HFFc6 (cell line): ENCODE measurements around the gene POLR3G. TPM values are rescaled to one million over a fixed set of nuclear protein-coding genes. Genes with fewer than 3 reads are reported as not detected.

Experiments
- DNase-seq: peaks from one replicate; pipeline ENCODE4 v3.0.0-alpha.2; 2018
- H3K27ac Mint-ChIP-seq: 2 replicates; pipeline ENCODE4 v1.8.0; 2020; ENCODE audit warnings: mild to moderate bottlenecking, mixed read lengths
- H3K27me3 Mint-ChIP-seq: 2 replicates; pipeline ENCODE4 v1.8.0; 2021; ENCODE audit warnings: mild to moderate bottlenecking, moderate library complexity, mixed read lengths; ENCODE audit not compliant: insufficient read depth
- H3K36me3 Mint-ChIP-seq: 2 replicates; pipeline ENCODE4 v1.8.0; 2021; ENCODE audit warnings: low read depth, mixed read lengths
- H3K4me1 Mint-ChIP-seq: 2 replicates; pipeline ENCODE4 v1.8.0; 2020; ENCODE audit warnings: low read depth, mixed read lengths
- H3K4me3 Mint-ChIP-seq: 2 replicates; pipeline ENCODE4 v1.8.0; 2020; ENCODE audit warnings: mild to moderate bottlenecking, moderate library complexity, mixed read lengths
- H3K9me3 Mint-ChIP-seq: 2 replicates; pipeline ENCODE4 v1.8.0; 2020; ENCODE audit warnings: mild to moderate bottlenecking, mixed read lengths
- total RNA-seq, 6 experiments: library from RNA; stranded (reverse); fragmentation: NEBNext Ultra II Directional; extraction: Animal tissue kit (Norgen Biotek cat#: 25700); gene quantifications; 2 replicates in 1 of 6; 3 replicates in 5 of 6; pipeline ENCODE4 v1.2.3, GENCODE V29; 2021
- TF ChIP-seq, protein P1 (sequence below): fragments of 200-600 bp; sonication (generic); IDR thresholded peaks from 2 replicates; pipeline ENCODE4 v1.5.0; 2021; ENCODE audit warnings: antibody characterized with exemption, mild to moderate bottlenecking

Gene POLR3G
- total RNA-seq, 6 experiments from 2014 or later: 6.7 to 17.0 (median 15.3) TPM

DNA sequence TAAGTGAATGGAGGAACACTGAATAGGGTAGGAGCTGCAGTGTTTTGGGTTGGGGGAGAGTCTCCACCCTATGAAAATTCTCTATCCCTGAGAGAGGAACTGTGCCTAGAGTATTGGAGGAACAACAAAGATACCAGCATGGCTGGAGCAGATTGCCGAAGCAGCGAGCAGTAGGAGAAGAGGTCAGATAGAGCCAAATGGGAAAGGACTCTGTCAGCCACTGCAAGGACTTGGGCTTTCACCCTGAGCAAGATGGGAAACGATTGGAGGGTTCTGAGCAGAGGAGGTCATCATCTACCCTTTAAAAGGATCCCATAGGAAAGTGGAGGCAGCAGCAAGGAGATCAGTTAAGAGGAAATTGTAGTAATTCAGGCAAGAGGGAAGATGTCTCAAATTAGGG is 59.1 kb downstream of the POLR3G start:
- Mint-ChIP-seq H3K4me1 (no peaks in the 10 kb centered on the region), H3K4me3 (no peak overlapping the region), H3K9me3 (no peaks in the 10 kb centered on the region), H3K27ac (no peak overlapping the region), H3K27me3 (peaks cover 11% of the 10 kb centered on the region), H3K36me3 (no peaks in the 10 kb centered on the region)
- TF ChIP-seq, protein P1, sequence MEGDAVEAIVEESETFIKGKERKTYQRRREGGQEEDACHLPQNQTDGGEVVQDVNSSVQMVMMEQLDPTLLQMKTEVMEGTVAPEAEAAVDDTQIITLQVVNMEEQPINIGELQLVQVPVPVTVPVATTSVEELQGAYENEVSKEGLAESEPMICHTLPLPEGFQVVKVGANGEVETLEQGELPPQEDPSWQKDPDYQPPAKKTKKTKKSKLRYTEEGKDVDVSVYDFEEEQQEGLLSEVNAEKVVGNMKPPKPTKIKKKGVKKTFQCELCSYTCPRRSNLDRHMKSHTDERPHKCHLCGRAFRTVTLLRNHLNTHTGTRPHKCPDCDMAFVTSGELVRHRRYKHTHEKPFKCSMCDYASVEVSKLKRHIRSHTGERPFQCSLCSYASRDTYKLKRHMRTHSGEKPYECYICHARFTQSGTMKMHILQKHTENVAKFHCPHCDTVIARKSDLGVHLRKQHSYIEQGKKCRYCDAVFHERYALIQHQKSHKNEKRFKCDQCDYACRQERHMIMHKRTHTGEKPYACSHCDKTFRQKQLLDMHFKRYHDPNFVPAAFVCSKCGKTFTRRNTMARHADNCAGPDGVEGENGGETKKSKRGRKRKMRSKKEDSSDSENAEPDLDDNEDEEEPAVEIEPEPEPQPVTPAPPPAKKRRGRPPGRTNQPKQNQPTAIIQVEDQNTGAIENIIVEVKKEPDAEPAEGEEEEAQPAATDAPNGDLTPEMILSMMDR: no peak
- DNase-seq: no peak

DNA sequence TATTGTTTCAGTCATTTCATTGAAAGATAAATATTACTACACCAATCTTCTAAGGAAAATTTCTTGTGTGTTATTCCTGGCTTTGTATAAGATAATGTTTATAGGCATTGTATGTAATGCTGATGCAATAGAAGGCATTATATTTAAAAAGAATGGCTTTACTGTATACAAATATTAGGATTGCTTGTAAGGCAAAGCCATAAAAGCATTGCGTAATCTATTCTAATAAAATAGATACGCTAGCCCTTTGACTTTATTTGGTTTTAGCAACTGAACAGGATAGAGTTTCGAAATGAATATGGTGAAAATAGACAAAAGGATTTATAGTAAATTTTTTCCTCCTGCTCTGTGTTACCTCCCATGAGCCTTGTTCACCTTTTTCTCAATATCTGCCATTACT is 60.3 kb downstream of the POLR3G start:
- H3K27me3 Mint-ChIP-seq: peaks cover 11% of the 10 kb centered on the region
- TF ChIP-seq, protein P1: no peak
- no peak overlapping the region for H3K4me3 Mint-ChIP-seq
- H3K36me3 Mint-ChIP-seq: no peaks in the 10 kb centered on the region
- H3K4me1 Mint-ChIP-seq: no peaks in the 10 kb centered on the region
- no peaks in the 10 kb centered on the region for H3K9me3 Mint-ChIP-seq
- H3K27ac Mint-ChIP-seq: no peak overlapping the region
- DNase-seq: no peak

DNA sequence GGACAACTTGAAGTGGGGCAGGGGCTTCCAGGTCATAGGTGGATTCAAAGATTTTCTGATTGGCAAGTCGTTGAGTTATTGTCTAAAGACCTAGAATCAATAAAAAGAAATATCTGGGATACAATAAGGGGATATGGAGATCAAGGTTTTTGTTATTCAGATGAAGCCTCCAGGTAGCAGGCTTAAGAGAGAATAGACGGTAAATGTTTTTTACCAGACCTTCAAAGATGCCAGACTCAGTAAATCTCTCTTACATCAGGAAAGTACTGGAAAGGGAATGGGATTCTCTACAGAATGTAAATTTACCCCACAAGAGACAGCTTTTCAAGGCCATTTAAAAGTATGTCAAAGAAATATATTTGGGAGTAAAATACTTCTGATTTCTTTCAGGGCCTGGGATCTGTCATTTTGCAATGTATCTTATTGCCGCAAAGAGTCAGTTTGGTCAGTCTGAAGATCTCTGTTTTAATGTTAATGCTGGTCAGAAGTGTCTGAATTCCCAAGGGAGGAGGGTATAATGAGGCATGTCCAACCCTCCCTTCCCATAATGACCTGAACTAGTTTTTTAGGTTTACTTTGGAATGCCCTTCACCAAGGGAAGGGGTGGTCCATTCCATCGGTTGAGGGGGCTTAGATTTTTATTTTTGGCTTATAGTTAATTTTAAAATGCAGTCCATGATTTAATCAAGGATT is 68.3 kb downstream of the POLR3G start:
- H3K27me3 Mint-ChIP-seq: peaks cover 5% of the 10 kb centered on the region
- H3K36me3 Mint-ChIP-seq: no peaks in the 10 kb centered on the region
- H3K4me1 Mint-ChIP-seq: peaks cover 3% of the 10 kb centered on the region
- TF ChIP-seq, protein P1: no peak
- H3K4me3 Mint-ChIP-seq: no peak overlapping the region
- DNase-seq: no peak
- H3K9me3 Mint-ChIP-seq: no peaks in the 10 kb centered on the region
- H3K27ac Mint-ChIP-seq: no peak overlapping the region

DNA sequence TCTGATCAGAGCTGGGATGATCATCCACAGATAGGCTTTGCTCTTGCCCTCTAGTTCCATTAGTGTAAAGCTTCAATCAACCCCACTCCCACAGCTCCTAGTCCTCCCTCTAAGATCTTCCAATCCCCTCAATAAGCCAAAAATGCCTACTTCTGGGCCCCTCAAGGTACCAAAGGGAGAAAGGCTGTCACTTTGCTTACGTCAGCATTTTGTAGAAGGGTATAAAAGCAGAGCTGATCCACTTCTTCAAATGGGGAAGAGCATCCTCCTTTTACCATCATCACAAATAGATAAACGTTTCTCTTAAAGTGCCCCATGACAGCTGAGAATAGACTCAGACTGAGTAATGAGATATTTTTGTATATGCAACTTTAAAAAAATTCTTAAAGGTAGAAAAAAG is 70.8 kb downstream of the POLR3G start:
- DNase-seq: no peak
- Mint-ChIP-seq H3K9me3 (no peaks in the 10 kb centered on the region), H3K4me1 (peaks cover 6% of the 10 kb centered on the region), H3K36me3 (no peaks in the 10 kb centered on the region), H3K27ac (no peak overlapping the region), H3K27me3 (peaks cover 7% of the 10 kb centered on the region), H3K4me3 (no peak overlapping the region)
- TF ChIP-seq, protein P1: no peak

DNA sequence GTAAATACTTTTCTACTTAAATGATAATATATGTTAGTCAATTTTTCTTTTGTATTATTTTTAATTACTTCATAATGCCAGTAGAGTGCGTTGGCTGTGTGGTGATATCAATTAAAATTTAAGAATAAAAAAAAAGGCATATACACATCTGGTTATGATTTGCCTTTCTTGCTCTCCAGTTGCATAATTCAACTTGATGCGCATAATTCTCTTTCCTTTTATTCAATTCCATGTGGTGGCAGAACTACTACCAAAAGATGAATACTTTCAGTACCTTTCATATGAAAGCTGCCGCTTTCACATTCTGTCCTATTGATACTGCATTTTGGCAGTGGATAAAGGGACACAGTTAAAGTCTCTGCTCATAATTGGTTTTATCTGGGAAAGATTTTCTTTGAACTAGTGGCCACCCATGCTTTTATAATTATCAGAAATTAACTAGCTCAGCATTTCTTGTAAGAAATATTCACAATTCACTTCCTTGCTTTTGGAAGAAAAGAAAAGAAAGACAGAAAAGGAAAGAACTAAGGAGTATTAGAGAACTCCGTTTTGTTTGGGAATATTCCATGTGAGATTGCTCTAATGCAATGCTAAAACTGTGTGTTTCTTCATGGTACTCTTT is 71.7 kb downstream of the POLR3G start:
- TF ChIP-seq, protein P1: no peak
- peaks cover 6% of the 10 kb centered on the region for H3K4me1 Mint-ChIP-seq
- H3K9me3 Mint-ChIP-seq: no peaks in the 10 kb centered on the region
- DNase-seq: no peak
- H3K4me3 Mint-ChIP-seq: no peak overlapping the region
- no peaks in the 10 kb centered on the region for H3K36me3 Mint-ChIP-seq
- no peak overlapping the region for H3K27ac Mint-ChIP-seq
- H3K27me3 Mint-ChIP-seq: peaks cover 4% of the 10 kb centered on the region
